ENCODE measurements around the gene CYFIP1. TPM values are rescaled to one million over a fixed set of nuclear protein-coding genes. Genes with fewer than 3 reads are reported as not detected.
A peak's percentile ranks its signal among the peaks of the same experiment; 100 is the strongest.

Gene CYFIP1
- total RNA-seq, 1 experiment from 2014 or later = 80.3 TPM

DNA sequence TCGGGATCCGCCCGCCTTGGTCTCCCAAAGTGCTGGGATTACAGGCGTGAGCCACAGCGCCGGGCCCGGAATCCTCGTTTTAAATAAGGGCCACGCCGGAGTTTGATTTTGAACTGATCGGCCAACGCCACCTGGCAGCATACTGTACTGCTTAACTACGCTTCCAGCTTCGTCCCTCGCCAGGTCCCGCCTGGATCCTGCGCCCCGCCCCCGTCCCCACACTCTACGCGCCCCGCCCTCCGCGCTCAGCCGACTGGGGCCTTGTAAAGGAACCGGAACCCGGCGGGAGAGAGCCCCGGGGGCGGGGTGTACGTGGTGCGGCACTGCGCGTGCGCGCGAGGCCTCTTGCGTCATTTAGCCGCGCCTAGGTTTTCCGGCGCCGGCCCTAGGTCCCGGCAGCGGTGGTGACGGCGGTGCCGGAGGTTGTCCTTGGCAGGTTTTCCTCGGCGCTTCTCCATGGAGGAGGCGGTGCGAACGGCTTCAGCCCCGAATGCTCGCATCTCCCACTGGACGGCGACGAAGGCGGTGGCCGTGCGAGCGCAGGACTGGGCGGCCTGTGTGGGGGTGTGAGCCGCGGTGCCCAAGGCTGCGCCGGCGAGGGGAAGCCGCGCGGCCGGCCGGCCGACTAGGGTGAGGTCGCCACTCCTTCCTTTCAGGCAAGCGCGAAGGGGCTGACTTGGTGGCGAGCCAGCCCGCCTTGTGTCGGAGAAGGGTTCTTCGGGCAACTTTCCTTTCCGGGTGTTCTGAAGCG, 141.7 kb downstream of the CYFIP1 start, which contains the start of gene NIPA2:
NIPA2 (plus strand) TSS at position 375 of the 751 bp plus-strand sequence. CDS start 13,066 bp downstream, outside the sequence.
- Histone ChIP-seq H3K9me3 (ENCODE audit: low read length) (no peaks in the 10 kb centered on the region), H3K9ac (ENCODE audit: low read length) (peak within 1 kb of the TSS; percentile 89), H3K4me2 (ENCODE audit: low read length) (peak within 1 kb of the TSS; percentile 90), H3K36me3 (ENCODE audit: low read depth, low read length) (peaks cover 5% of the 10 kb centered on the region; the same call in 1 of the 2 replicates), H2AFZ (ENCODE audit: low read length) (peak within 1 kb of the TSS; percentile 87), H3K4me3 (ENCODE audit: low read length) (peak within 1 kb of the TSS; percentile 91), H3F3A (ENCODE audit: low read length, unreplicated experiment) (no peaks in the 10 kb centered on the region), H3K4me1 (ENCODE audit: insufficient read depth, low read length) (peaks cover 9% of the 10 kb centered on the region), H3K79me2 (ENCODE audit: low read length) (peaks cover 48% of the 10 kb centered on the region), H4K20me1 (ENCODE audit: low read length) (peaks cover 15% of the 10 kb centered on the region; the same call in 1 of the 2 replicates), H3K9me2 (replicated peaks; ENCODE audit: low read length) (no peaks in the 10 kb centered on the region), H3K27me3 (ENCODE audit: low read length) (no peaks in the 10 kb centered on the region), H3K27ac (ENCODE audit: low read length) (peak within 1 kb of the TSS; percentile 85)
- no TSS peak for BruUV-seq (replicated peaks)
- intact Hi-C loops (cut with micrococcal nuclease) = loop anchor here (2.0 kb wide), 2 partner anchors 52 to 56 kb away; partner anchors contain the start of gene NIPA1
- DNase-seq = peak; percentile 99
- ChIA-PET CTCF (no interaction called here), POLR2A (ENCODE audit: unreplicated experiment) (interaction anchor here (0.5 to 0.8 kb wide), 5 partner anchors 17 to 343 kb away, joined by 3 to 14 read pairs (median 4); no protein-coding TSS in a partner anchor)
- TF ChIP-seq, protein P1, sequence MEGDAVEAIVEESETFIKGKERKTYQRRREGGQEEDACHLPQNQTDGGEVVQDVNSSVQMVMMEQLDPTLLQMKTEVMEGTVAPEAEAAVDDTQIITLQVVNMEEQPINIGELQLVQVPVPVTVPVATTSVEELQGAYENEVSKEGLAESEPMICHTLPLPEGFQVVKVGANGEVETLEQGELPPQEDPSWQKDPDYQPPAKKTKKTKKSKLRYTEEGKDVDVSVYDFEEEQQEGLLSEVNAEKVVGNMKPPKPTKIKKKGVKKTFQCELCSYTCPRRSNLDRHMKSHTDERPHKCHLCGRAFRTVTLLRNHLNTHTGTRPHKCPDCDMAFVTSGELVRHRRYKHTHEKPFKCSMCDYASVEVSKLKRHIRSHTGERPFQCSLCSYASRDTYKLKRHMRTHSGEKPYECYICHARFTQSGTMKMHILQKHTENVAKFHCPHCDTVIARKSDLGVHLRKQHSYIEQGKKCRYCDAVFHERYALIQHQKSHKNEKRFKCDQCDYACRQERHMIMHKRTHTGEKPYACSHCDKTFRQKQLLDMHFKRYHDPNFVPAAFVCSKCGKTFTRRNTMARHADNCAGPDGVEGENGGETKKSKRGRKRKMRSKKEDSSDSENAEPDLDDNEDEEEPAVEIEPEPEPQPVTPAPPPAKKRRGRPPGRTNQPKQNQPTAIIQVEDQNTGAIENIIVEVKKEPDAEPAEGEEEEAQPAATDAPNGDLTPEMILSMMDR (conservative IDR thresholded peaks at IDR 0.05; ENCODE audit: low read depth, low read length) = no peak
- TF ChIP-seq EZH2phosphoT487 (IDR thresholded peaks at IDR 0.05; ENCODE audit: borderline replicate concordance, low read length) = no peak
- TF ChIP-seq EZH2 (IDR thresholded peaks at IDR 0.05; ENCODE audit: low read length, unreplicated experiment) = no peak
- ATAC-seq = peak; percentile 94

DNA sequence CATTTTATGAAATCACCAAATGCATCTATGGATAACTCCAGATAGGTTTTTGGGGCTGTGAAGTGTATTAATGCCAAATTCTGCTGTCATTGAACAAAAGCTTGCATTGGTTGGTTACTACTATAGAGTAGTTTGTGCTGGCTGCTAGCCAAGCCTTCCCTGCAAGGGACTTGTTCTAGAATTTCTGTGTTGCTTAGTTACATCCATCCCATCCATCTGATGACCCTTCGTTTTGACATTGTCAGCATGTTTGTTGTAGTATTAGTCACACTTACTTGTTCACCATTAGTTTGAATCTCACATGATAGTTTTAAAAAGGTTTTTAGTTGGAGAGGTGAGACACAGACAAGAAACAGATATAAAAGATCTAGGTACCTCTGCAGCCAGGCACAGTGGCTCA, 148.7 kb downstream of the CYFIP1 start:
- ATAC-seq = peak; percentile 51
- POLR2A ChIA-PET (ENCODE audit: unreplicated experiment) = no interaction called here
- BruUV-seq (replicated peaks) = TSS peak; percentile 0

More for the DNA sequence above, 148.7 kb downstream of the CYFIP1 start:
- H3K9ac ChIP-seq (ENCODE audit: low read length) = no peak overlapping the region
- CTCF ChIA-PET = no interaction called here
- H3K27me3 ChIP-seq (ENCODE audit: low read length) = no peaks in the 10 kb centered on the region
- no peak overlapping the region for H3K27ac ChIP-seq (ENCODE audit: low read length)
- intact Hi-C loops (cut with micrococcal nuclease) = no loop called here
- peak; percentile 25 for DNase-seq
- no peak overlapping the region for H3K4me2 ChIP-seq (ENCODE audit: low read length)
- H2AFZ ChIP-seq (ENCODE audit: low read length) = no peak overlapping the region
- no peaks in the 10 kb centered on the region for H3K9me3 ChIP-seq (ENCODE audit: low read length)
- H3K4me3 ChIP-seq (ENCODE audit: low read length) = no peak overlapping the region
- TF ChIP-seq, protein P1 (conservative IDR thresholded peaks at IDR 0.05; ENCODE audit: low read depth, low read length) = no peak
- no peak for TF ChIP-seq EZH2phosphoT487 (IDR thresholded peaks at IDR 0.05; ENCODE audit: borderline replicate concordance, low read length)
- TF ChIP-seq EZH2 (IDR thresholded peaks at IDR 0.05; ENCODE audit: low read length, unreplicated experiment) = no peak
- no peaks in the 10 kb centered on the region for H3F3A ChIP-seq (ENCODE audit: low read length, unreplicated experiment)
- H3K79me2 ChIP-seq (ENCODE audit: low read length) = no peaks in the 10 kb centered on the region
- no peaks in the 10 kb centered on the region for H4K20me1 ChIP-seq (ENCODE audit: low read length)
- H3K36me3 ChIP-seq (ENCODE audit: low read depth, low read length) = peaks cover 20% of the 10 kb centered on the region
- no peaks in the 10 kb centered on the region for H3K4me1 ChIP-seq (ENCODE audit: insufficient read depth, low read length)
- H3K9me2 ChIP-seq (replicated peaks; ENCODE audit: low read length) = no peaks in the 10 kb centered on the region

Data from PC-3 (cell line).